Stimulated activated CD4-positive, alpha-beta T cell treated with anti-CD3 and anti-CD28 coated beads, TNF-alpha, amount 100 ng/mL, for 24 hours (primary cell): ENCODE data around the gene ANXA3.
"Not testable (repeated sequence)": the region's sequence is repeated elsewhere in the genome, so short reads cannot be mapped to it uniquely, and the experiment has no call there.

Source experiments
- DNase-seq, 3 experiments: peaks; one replicate each; pipeline ENCODE4 v3.0.0-alpha.2; 2020; ENCODE audit warnings: low read depth in 3 of 3

The ANXA3 gene

DNA sequence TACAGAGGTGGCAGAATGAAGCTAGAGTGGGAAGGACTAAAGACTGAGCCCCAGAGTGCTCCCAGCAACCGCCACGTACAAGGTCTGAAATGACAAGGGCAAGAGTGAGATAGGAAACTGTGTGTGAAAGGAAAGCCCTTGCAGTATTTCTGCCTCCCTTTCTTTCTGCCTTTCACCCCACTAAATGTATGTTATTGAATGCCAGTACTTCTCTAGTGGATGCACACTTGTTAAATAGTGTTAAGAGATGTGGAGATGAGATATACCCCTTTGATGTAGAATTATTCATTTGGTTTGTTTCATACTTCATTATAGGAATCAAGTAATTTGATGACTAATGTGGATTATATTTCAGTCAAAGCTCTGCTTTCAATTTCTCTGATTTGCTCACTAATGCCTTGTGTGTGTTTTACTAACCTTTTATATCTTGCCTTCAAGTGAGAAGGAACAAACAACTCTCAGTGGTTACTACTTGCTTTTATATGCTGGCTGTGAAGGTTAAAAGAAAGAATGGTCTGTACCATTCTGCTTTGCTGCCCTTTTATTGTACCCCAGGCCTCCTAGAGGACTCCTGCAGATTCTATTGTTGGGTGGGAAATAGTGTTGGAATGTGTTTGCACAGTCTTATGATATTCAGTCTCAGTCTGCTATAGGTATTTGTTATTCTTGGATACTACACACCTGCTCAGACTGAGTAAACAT lies 8.0 kb upstream of the ANXA3 start:
- DNase-seq, result no peak

DNA sequence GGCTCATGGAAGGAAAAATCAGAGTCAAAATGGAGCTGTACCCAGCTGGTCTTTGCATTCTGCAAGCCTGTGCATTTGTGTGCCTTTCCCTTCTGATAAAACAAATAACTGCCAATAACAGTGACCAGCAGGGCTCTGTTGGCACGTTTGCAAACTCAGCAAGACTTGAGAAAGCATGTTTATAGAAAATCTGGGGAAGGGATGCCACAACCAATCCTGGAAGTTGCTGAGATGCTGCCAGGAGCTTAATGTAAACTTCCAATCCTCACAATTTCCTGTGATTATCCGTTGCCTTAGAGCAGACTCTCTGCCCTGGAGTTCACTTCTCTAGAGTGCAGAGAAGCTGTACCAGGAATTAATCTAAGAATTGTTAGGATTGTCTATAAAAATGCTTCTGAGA lies 6.9 kb upstream of the ANXA3 start:
- DNase-seq, result no peak

DNA sequence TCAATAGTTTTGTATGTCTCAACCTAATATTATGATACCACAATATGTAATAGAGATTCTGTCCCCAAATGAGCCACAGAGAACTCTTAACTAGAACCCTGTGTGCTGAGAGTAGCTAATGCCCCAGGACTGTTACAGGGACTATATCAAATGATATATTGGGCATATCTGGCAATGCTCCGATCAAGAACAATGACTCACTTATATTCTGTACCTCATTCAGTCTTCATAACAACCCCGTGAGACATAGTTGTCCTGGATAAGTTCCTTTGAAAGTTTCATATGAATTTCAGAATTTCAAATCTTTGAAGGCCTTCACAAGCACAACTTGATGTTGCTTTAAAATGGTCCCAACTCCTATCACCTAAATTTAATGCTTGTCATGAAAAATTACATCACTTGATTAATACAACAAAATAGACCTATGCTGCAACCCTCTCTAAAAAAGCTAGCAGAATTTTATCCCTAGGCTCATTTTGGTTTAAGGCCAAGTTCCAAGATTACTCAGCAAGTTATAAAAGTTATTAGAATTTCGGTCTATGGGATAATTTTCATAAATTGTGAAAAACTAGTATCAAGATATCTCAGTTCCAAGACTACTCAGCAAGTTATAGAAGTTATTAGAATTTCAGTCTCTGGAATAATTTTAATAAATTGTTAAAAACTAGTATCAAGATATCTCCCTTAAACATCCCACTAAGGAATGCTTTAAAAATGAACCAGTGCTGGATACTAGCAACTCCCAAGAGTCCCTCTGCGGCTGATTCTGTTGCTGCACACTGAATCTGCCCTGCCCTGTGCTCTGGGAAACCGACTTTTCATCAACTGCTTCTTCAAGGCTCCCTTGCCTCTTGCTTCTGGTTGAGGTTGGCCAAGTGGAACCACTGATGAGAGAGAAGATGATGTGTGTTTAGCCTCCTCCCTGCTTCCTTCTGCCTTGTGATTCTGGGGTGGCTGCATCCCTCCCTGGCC lies 6.0 kb upstream of the ANXA3 start:
- DNase-seq, result no peak

DNA sequence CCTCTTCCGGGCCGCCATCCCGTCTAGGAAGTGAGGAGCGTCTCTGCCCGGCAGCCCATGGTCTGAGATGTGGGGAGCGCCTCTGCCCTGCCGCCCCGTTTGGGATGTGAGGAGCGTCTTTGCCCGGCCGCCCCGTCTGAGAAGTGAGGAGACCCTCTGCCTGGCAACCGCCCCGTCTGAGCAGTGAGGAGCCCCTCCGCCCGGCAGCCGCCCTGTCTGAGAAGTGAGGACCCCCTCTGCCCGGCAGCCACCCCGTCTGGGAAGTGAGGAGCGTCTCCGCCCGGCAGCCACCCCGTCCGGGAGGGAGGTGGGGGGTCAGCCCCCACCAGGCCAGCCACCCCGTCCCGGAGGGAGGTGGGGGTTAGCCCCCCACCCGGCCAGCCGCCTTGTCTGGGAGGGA lies 3.7 kb upstream of the ANXA3 start:
- DNase-seq, result not testable (repeated sequence)

DNA sequence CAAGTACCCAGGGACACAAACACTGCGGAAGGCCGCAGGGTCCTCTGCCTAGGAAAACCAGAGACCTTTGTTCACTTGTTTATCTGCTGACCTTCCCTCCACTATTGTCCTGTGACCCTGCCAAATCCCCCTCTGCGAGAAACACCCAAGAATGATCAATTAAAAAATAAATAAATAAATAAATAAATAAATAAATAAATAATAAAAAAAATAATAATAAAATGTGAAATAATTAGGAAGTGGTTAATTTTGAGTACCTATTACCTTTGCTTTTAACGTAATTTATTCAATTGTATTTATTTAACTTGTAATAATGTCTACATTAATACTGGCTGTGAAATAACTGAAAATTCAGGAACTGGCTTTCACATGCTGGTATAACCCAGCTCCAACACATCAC lies 2.7 kb upstream of the ANXA3 start:
- DNase-seq, result not testable (repeated sequence)

DNA sequence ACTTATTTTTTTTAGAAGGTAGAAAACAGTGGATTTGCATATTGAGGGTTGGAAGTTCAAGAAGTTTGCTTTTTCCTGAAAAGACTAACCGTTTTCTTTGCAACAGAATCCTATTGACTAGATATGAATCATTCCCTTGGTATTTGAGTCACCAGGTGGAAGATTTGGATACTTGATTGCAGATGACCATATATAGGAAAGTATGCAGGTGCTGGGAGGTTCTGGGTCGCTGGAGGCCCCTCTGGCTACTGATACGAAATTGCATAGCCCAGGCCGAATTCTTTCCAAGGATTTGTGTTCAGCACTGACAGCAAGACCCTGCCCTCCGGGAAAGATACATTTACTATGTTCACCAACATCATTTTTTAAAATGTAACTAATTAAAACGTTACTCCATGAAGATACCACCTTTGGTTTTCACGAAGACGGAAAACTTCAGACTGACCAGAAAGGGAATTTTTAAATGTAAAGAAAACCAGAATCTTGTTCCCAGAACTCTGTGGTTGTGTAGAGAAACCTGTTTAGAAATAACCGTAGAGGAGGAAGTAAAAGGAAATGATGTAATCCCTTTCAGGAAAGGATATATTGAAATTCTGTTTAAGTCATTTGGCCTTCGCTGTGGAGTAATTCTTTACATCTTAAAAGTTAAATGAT lies 946 bp downstream of the ANXA3 start:
- DNase-seq, result no peak

DNA sequence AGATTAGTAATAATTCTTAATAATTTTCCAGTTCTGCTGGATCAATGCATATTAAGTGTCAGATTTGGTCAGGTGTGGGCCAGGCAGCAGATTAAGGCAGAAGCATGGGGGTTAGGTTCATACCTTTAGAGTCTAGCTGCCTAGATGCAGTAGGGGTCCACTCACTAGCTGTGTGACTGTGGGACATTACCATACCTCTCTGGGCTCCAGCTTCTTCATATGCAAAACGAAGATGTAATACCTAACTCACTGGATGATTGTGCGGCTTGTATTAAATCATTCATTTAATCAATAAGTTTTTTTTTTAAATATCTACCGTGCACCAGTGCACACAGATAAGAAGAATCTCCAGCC lies 1.4 kb downstream of the ANXA3 start:
- no peak for DNase-seq

DNA sequence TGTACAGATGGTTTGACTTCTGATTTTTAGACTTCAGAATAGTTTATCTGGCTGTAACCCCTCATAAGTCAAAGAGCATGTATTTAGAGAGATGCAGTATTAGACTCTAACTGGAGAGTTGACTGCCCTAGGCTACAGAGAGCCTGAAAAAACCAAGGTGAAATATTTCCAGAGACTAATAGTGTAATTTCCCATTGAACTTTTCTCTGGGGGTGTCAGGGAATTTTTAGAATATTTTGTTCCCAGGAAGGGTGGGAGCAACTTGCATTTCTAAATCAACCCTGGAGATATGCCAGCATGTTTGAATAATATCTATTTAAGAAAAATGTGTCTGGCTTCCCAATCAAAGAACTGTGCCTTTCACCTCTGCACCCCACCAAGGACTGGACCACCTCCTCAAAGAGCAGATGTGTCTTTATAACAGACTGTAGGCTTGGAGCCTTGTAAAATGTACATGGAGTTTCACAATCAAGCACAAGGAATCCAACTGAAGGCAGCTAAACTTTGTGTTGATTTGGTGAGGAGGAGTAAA lies 2.0 kb downstream of the ANXA3 start:
- no peak for DNase-seq

DNA sequence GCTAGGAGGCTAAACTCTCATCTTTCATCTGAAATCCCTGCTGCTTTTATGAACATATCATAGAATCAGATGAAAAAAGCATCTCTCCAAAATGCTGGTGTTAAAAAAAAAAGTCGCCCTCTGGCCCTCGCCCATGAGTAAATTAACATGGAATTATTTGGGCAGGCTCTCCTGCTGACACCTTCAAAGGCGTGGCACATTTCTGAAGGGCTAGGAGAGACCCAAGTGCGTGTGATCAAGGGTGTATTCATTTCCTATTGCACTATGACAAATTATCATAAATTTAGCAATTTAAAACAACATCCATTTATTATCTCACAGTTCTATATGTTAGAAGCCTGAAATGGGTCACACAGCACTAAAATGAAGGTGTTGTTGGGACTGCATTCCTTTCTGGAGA lies 5.1 kb downstream of the ANXA3 start:
- DNase-seq, result no peak

DNA sequence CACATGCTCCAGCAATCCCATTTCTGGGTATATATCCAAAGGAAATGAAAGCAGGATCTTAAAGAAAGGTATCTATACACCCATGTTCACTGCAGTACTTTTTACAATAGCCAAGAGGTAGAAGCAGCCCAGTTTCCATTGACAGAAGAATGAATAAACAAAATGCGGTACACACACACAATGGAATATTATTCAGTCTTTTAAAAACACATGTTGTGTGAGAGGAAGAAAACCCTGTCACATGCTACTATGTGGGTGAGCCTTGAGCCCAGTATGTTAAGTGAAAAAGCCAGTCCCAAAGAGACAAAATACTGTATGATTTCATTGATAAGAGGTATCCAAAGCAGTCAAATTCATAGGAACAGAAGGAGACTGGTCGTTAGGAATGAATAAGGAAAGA lies 6.3 kb downstream of the ANXA3 start:
- no peak for DNase-seq

DNA sequence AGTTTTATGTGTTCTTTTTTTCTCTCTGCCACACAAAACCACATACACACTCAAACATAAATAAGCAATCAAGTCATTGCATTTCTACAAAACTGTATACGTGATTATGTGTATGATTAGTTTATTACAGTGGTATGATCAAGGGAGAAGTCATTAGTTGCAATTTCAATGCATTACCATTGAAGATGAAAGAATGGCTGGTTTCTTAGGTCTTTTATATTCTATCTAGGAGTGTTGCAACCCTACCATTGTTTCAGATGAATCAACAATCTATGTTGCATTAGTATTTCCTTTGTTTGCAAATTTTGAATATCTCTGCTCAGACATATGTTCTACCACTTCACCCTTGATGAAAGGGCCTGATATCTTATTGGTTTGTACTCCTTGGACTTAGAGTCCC lies 6.8 kb downstream of the ANXA3 start:
- no peak for DNase-seq

DNA sequence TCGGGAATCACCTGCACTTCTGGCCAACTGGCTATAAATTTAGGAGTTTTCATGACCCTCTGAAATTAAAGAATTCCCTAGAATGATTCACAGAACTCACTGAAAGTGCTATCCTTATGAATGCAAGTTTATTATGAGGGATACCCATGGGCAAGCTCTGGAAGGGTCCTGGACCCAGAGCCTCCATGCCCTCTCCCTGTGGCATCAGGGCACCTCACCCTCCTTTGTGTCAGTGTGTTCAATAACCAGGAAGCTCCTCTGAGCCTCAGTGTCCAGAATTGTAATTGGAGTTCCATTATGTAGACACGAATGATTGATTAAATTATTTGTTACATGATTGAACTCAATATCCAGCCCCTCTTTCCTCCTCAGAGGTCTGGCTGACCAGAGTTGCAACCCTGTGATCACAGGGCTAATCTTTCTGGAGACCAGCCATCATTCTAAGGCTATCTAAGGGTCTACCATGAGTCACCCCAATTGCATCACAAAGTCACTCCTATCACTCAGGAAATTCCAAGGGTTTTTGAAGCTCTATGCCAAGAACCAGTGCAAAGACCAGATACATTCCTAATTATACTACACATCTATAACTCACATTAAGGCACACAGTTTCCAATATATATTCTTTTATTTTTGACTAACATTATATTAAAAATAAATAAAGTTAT lies 8.9 kb downstream of the ANXA3 start:
- DNase-seq, result no peak

DNA sequence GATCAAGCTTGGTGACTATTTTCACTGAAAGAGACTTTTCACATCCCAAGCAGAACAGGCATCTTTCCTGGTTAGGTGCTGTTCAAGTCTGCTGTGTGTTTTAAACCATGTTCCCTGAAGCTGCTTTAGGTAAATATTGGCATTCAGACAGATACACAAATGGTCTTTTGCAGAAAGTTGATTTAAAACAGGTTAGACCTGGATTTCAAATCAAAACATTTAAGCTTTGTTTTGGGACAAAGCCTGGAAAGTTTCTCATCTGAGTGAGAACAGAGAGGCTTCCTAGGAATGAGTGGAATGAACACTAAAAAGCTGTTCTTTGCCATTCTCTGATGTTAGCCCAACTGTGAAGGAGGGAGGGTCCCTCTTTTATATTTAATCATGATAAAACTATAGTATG lies 10.1 kb downstream of the ANXA3 start:
- no peak for DNase-seq

DNA sequence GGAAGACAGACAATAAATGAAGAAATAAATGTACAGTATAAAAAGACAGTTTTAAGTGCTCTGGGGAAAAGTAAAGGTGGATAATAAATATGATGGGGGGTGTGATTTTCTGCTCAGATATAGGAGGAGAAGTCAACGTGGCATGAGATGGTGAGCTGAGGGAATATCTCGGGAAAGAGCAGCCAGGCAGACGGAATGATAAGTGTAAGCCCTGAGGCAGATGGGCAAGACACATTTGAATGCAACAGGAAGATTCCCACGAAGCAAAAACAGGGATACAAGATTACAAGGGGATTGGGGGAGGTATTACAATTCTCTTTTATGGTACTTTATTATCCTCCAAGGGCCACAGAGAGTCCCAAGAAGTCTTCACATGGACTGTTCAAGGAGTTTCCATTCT lies 11.1 kb downstream of the ANXA3 start:
- DNase-seq, result no peak

DNA sequence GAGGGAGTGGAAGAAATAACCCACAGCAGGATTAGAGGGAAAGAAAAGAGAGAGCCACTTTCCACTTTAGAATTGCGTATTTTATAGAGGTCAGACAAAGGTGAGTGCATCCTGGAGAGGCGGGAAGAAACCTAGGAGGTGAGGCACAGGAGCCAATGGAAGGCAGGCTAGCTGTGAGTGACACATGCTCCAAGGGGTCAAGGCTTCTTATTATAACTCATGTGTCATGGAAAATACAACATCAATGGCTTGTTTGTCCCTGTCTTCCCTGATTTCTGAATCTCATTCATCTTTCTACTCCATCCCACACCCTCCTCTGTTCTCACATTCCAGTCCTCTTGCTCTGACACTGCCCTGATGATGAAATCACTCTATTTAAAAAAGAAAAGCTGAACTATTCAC lies 14.4 kb downstream of the ANXA3 start:
- DNase-seq, result no peak

DNA sequence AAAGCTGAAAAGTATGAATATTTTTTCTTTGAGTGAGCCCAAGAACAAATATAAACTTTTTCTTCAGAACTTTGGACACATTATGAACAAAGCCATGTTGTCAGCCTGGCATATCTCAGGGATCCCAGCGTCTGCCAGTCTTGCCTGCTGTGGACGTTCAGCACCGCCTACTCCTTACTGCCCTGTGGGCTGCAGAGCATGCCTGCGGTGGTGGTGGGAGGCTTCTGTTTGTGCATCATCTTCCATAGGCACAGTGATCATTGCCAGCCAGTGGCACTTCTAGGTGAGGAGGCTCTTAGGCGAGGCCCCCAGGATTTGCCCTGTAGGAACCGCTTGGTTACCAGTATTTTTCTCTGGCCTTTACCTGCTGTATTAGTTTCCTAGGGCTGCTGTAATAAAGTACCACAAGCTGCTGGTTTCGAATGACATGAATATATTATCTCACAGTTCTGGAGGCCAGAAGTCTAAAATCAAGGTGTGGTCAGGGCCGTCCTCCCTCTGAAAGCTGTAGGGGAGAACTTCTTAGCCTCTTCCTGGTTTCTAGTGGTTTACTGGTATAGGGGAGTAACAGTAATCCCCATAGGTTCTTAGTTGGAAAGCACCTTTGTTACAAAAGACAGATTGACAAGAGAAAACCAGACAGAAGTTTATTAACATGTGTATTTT lies 15.4 kb downstream of the ANXA3 start:
- no peak for DNase-seq

DNA sequence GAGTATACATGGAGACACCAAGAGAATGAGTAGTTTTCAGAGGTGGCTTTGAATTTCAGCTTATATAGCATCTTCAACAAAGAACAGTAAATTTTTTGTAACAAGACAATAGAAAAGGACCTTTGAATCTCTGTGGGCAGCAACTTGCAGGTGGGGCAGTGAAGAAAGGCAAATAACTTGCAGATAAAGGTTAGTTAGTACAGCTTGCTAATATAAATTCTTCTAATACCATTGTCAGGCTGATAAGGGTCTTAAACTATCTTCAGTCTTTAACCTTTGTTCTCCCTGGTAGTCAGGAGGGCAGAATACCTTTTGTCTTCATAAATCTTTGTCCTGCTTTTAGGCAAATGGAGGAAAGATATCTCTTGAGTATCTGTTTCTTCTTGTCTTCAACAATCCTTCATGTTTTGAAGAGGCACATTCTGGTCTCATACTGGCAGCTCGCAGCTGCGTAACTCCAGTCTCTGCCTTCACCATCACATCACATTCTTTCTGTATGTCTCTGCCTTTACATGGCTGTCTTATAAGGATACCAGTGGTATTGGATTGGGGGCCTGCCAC lies 16.0 kb downstream of the ANXA3 start:
- DNase-seq, result no peak

DNA sequence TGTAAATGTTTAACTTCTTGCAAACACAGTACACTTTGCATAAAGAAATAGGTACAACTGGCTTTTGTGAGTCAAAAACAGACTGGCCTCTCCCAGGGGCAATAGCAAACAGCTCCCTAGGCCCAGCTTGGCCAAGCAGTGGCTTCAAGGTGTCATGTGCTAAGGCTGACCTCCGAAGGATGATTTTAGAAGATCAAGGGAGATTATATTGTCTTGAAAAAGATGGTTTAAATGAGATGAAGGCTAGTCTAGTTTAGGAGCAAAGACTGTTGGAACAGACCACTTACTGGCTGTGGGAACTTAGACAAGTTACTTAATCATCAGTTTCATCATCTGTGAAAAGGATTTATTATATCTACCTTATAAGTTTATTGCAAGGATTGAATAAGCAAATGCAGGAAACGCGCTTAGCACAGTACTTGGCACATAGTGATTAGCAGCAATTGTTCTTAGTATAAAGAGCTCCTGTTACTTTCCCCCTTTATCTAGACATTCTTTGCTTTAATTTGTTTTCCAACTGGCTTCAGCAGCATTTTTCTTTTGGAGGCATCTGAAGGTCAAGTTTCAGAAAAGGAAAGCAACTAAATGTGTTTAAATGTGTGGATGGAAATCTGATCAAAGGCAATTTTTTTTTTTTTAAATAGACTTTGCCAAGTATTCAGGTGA lies 17.2 kb downstream of the ANXA3 start:
- no peak for DNase-seq

DNA sequence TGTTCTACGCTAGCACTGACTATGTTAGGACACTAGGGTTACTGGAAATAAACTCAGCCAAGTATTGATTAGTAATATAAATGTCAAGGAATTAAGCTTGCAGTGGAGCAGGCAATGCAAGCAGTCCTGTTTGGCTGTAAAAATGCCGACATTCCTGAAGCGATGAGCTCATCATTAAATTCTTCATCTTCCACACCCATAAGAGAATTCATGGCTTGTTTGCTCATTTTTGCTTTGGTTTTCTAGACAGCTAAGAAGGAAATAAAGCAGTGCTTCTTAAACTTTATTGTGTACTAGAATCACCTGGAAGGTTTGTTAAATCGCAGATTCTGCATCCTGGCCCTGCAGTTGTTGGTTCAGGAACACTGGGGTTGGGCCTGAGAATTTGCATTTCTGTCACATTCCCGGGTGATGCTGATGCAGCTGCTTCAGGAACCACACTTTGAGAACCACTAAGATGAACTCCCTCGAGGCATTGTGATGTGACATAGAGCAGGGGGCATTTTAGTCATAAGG lies 17.8 kb downstream of the ANXA3 start:
- DNase-seq, result no peak

DNA sequence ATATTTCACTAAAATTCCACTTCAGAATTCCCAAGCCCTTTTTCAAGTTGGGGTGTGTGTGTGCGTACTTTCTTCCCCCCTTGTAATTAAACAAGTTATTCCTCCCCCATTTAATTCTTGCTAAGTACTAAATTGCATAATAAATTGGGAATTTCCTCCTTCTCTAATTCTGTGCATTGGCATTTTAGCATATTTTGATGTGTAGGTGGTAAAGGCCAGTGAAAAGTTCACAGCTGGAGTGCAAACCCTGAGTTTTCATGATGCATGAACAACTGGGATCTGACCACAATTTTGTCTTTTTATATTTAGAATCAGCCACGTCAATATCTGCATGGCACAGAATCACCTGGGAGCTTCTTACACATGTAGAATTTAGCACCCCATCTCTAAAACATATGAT lies 18.5 kb downstream of the ANXA3 start:
- no peak for DNase-seq
